NCI-H1436 treated with DMSO at 0.1 percent for 48 hours (cell line): ENCODE data around the gene TTC28.
"Not testable (repeated sequence)": the region's sequence is repeated elsewhere in the genome, so short reads cannot be mapped to it uniquely, and the experiment has no call there.

Experiments
- DNase-seq: peaks from one replicate; lab custom pipeline; 2025; lab: John Stamatoyannopoulos, UW

The TTC28 gene

GRCh38 chr22:28488825-28489224 is 190.8 kb downstream of the TTC28 start:
- no peak for DNase-seq

GRCh38 chr22:28484662-28485061 is 195.0 kb downstream of the TTC28 start:
- no peak for DNase-seq

GRCh38 chr22:28481725-28482124 is 197.9 kb downstream of the TTC28 start:
- DNase-seq, result no peak

GRCh38 chr22:28480000-28480715 is 199.5 kb downstream of the TTC28 start:
- no peak for DNase-seq

- DNase-seq, result no peak
These were observed 201.1 kb downstream of the TTC28 start for GRCh38 chr22:28478564-28478963.

- DNase-seq, result no peak
These were observed 202.1 kb downstream of the TTC28 start for GRCh38 chr22:28477556-28477955.

- no peak for DNase-seq
These were observed 205.3 kb downstream of the TTC28 start for GRCh38 chr22:28474330-28474729.

GRCh38 chr22:28473258-28473657 is 206.4 kb downstream of the TTC28 start:
- no peak for DNase-seq

- not testable (repeated sequence) for DNase-seq
These were observed 212.6 kb downstream of the TTC28 start for GRCh38 chr22:28467055-28467454.

- DNase-seq, result no peak
These were observed 213.2 kb downstream of the TTC28 start for GRCh38 chr22:28466399-28466798.

- DNase-seq, result no peak
These were observed 213.8 kb downstream of the TTC28 start for GRCh38 chr22:28465841-28466240.

GRCh38 chr22:28464127-28464526 is 215.5 kb downstream of the TTC28 start:
- DNase-seq, result no peak

- not testable (repeated sequence) for DNase-seq
These were observed 216.2 kb downstream of the TTC28 start for GRCh38 chr22:28463408-28463807.

- DNase-seq, result no peak
These were observed 216.7 kb downstream of the TTC28 start for GRCh38 chr22:28462901-28463300.

GRCh38 chr22:28462041-28462440 is 217.6 kb downstream of the TTC28 start:
- no peak for DNase-seq

- no peak for DNase-seq
These were observed 225.1 kb downstream of the TTC28 start for GRCh38 chr22:28454431-28455064.

- DNase-seq, result no peak
These were observed 229.5 kb downstream of the TTC28 start for GRCh38 chr22:28450109-28450508.

GRCh38 chr22:28449041-28449440 is 230.6 kb downstream of the TTC28 start:
- DNase-seq, result no peak

GRCh38 chr22:28448625-28449024 is 231.0 kb downstream of the TTC28 start:
- no peak for DNase-seq

- DNase-seq, result no peak
These were observed 235.0 kb downstream of the TTC28 start for GRCh38 chr22:28444659-28445058.

GRCh38 chr22:28443526-28443876 is 236.1 kb downstream of the TTC28 start:
- no peak for DNase-seq

GRCh38 chr22:28442711-28443525 is 236.7 kb downstream of the TTC28 start:
- DNase-seq, result no peak

GRCh38 chr22:28442264-28442710 is 237.4 kb downstream of the TTC28 start:
- no peak for DNase-seq
